GM19468 (cell line): ENCODE data around the gene TMEM270.

Experiments
- ATAC-seq: cut with Tn5 transposase; IDR thresholded peaks from one replicate; pipeline ENCODE4 v1.9.1; 2021; ENCODE audit warnings: mild to moderate bottlenecking, moderate library complexity, moderate number of reproducible peaks; ENCODE audit not compliant: unreplicated experiment; ENCODE audit errors: extremely low read depth

TMEM270 gene

DNA sequence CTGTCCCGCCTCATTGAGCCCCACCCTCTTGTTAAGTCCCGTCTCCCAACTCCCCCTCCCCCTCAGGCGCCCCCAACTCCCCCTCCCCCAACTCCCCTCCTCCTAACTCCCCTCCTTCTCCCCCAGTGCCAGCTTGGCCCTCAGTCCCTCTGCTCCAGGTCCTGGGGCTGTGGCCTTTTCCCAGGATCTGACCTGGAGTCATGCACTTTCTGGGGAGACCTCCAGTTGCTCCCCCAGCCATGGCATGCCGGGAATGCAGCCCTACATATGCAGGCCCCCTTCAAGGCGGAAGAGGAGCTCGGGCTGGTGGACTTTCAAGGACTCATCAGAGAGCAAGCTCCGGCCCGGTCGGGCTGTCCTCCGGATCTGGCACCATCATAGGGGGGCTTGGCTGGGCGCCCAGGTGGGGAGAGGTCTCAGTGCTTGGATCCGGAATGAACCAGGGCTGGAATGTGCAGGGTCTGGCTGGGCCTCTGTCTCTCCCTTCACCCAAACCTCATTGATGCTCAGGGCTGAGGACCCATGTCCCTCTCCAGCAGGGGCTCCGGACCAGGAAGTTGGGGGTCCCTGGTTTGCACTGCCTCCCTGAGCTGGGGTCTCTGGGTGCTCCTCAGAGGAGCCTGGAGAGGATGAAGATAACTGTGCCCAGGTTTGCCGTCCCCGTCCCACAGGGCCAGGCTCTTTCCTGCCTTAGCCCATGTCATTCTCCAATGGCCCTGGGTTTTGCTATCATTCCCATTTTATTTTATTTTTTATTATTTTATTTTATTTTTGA lies 41.1 kb downstream of the TMEM270 start:
- no peak for ATAC-seq

GRCh38 chr7:73903321-73904218 lies 42.6 kb downstream of the TMEM270 start:
- no peak for ATAC-seq

DNA sequence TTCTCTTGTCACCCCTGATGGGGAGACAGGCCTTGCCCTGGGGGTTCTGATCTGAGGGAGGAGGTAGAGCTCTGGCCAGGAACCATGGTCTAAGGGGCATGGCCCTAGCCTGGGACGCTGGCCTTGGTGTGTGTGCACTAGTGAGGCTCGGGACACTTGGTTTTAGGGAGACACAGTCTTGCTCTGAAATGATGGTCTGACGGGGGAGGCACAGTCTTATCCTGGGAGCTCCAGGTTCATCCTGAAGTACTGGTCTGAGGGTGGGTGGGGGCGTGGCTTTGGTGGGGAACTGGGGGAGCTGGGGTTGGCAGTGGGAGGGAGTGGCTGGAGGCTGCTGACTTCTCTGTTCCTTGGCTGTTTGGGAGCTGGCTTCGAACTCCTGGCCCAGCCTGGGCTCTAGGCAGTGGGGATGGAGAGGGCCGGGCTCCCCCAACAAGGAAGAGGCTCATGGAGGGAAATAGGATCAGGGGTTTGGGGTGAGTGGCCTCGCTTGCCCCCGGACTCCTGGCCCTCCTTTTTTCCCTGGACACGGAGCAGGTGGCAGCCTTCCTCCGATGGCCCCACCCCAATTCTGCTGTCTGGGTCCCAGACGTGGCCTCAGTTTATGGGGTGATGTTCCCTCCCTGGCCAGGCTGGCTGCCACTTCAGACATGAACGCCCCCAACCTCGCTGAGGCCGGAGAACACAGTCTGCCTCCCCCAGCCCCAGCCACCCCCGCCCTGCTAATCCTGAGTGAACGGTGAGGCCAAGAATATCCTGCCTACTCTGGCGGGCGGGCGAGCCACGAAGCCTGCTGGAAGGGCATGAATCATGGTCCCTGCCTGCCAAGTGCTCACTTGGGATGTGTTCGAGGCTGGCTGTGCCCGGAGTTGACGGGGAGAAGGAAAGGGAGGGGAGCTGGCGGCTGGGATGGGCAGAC lies 43.5 kb downstream of the TMEM270 start:
- no peak for ATAC-seq

- no peak for ATAC-seq
These were observed 44.4 kb downstream of the TMEM270 start for GRCh38 chr7:73905360-73905759.

- no peak for ATAC-seq
These were observed 45.9 kb downstream of the TMEM270 start for GRCh38 chr7:73906874-73907273.

- no peak for ATAC-seq
These were observed 46.7 kb downstream of the TMEM270 start for GRCh38 chr7:73907554-73908122.

GRCh38 chr7:73908123-73908611 lies 47.2 kb downstream of the TMEM270 start:
- ATAC-seq = no peak

DNA sequence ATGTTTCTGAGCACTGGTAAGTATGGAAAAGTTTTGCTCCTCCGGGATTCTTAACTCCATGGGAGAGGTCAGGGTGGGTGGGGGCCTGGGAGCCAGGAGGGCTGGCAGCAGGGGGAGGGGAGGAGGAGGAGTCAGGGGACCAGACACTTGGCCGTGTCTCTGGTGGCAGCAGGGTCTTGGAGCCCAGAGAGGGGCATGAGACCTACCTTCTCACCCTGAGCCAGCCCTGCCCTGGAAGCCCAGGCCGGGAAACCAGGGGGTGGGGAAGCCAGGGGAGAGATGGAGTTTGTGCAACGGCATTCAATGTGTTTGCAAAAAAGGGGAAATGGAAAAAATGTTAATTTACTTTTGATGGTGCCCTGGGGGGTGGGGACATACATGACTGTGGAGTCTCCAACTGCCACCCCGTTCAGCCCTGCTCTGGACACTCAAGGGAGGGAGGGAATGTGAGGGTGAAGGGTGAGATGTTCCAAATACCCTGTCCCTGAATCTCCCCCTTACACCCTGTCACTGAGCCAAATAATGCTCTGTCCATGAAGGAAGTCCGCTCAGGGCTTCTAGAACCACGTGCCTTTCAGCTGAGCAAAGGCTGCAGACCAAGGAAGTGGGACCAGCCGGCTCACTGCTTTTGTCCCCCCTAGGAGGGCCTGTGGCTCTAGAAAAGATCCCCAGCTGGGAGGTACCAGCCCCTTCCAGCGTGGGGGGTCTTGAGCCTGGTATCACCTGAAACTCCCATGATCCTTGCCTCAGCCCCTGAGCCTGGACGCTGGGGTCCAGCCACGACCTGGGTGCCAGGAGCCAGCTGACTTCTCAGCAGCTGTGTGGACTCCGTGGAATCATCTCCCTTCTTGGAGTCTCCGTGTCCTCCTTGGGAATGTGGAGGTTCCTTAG lies 48.3 kb downstream of the TMEM270 start:
- ATAC-seq = no peak

DNA sequence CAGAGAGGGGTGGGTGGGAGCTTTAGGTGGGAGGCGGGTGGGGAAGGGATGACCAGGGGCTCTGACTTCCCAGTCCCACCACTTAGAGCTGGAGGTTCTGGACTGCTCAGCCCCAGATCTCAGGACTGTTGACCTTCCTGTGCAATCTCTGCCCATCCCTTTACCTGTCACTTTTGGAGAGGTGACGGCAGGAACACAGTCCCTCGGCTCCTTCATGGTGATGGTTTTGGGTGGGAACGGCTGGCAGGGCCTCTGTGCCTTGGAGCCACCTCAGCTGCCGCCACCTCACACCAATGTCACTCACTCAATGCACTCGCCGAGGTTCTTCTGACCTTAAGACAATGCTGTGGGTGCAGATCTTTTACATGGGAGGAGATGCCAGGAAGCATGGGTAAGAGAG lies 49.0 kb downstream of the TMEM270 start:
- ATAC-seq = no peak

GRCh38 chr7:73912223-73912622 lies 51.3 kb downstream of the TMEM270 start:
- no peak for ATAC-seq
